Limb (tissue), 2 donors: Measurements from ENCODE around the gene TMPRSS2.

Experiments
- DNase-seq, 2 donors: peaks; one replicate each; pipeline ENCODE4 v3.0.0-alpha.2; 2016; ENCODE audit errors: extremely low spot score in 2 of 2

The TMPRSS2 gene

GRCh38 chr21:41482301-41482700, 25.7 kb downstream of the TMPRSS2 start:
- no peak for DNase-seq

GRCh38 chr21:41481191-41481590, 26.8 kb downstream of the TMPRSS2 start:
- no peak for DNase-seq

GRCh38 chr21:41480086-41480690, 27.8 kb downstream of the TMPRSS2 start:
- no peak for DNase-seq

GRCh38 chr21:41479686-41480085, 28.3 kb downstream of the TMPRSS2 start:
- DNase-seq = no peak

GRCh38 chr21:41478319-41479177, 29.4 kb downstream of the TMPRSS2 start:
- DNase-seq = no peak

GRCh38 chr21:41477641-41478318, 30.2 kb downstream of the TMPRSS2 start:
- DNase-seq = no peak

GRCh38 chr21:41475714-41476420, 32.1 kb downstream of the TMPRSS2 start:
- no peak for DNase-seq

- no peak for DNase-seq
Measured at GRCh38 chr21:41472753-41473548, 35.0 kb downstream of the TMPRSS2 start.

- no peak for DNase-seq
Measured at GRCh38 chr21:41470054-41470453, 37.9 kb downstream of the TMPRSS2 start.

- DNase-seq = no peak
Measured at GRCh38 chr21:41466024-41466820, 41.7 kb downstream of the TMPRSS2 start.

GRCh38 chr21:41465176-41465781, 42.7 kb downstream of the TMPRSS2 start:
- DNase-seq = no peak

- DNase-seq = peak; percentile 70 to 71
Measured at GRCh38 chr21:41460578-41461527, 47.1 kb downstream of the TMPRSS2 start.

GRCh38 chr21:41459884-41460534, 47.9 kb downstream of the TMPRSS2 start:
- DNase-seq = no peak

- no peak for DNase-seq
Measured at GRCh38 chr21:41458559-41458958, 49.4 kb downstream of the TMPRSS2 start.

- no peak for DNase-seq
Measured at GRCh38 chr21:41458121-41458520, 49.8 kb downstream of the TMPRSS2 start.

GRCh38 chr21:41453761-41454160, 54.2 kb downstream of the TMPRSS2 start:
- DNase-seq = no peak

GRCh38 chr21:41453198-41453597, 54.8 kb downstream of the TMPRSS2 start:
- DNase-seq = no peak
